ENCODE results near the gene ACTN4. TPM values are rescaled to one million over a fixed set of nuclear protein-coding genes. Genes with fewer than 3 reads are reported as not detected.

The ACTN4 gene
- total and polyA plus RNA-seq, 10 of the 15 experiments (the other 5 are each of a cell fraction or from before 2014, with no cell fraction given) = 2.4 to 293 (median 72.5) TPM

DNA sequence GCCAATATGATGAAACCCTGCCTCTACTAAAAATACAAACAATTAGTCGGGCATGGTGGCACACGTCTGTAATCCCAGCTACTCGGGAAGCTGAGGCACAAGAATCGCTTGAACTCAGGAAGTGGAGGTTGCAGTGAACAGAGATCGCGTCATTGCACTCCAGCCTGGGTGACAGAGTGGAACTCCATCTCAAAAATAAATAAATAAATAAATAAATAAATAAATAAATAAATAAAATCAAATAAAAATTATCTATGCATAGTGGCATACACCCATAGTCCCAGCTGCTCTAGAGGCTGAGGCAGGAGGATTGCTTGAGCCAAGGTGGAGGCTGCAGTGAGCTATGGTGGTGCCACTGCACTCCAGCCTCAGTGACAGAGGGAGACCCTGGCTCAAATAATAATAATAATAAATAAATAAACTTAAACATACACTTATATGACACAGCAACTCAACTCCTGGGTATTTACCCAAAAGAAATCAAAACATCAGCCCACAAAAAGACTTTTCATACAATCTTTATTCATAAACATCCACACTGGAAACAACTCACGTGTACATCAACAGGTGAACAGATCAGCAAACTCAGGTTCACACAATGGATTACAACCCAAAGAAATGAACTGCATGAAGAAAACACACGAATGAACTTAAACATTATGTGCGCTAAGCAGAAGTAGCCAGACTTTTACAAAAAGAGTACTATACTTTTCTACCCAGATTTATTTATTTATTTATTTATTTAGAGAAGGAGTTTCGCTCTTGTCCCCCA, 119.0 kb downstream of the ACTN4 start:
- Histone ChIP-seq H3K4me1 (ENCODE audit: control insufficient read depth, insufficient read depth, low read length) (no peaks in the 10 kb centered on the region), H3K79me2 (ENCODE audit: control insufficient read depth, insufficient read depth, low read length) (no peaks in the 10 kb centered on the region), H3K9me3 (replicated peaks; ENCODE audit: control insufficient read depth, insufficient read depth, low read length) (no peaks in the 10 kb centered on the region), H2AFZ (ENCODE audit: control insufficient read depth, low read depth, low read length) (no peak overlapping the region), H3K27ac (ENCODE audit: control insufficient read depth, insufficient read depth) (no peak overlapping the region), H3K4me2 (ENCODE audit: control insufficient read depth, insufficient read depth) (no peak overlapping the region), H3K4me3 (no peak overlapping the region), H3K27me3 (replicated peaks in 1 of 2; ENCODE audit: control insufficient read depth in 2 of 2, insufficient read depth in 2 of 2, low read length in 1 of 2) (no peaks in the 10 kb centered on the region), H4K20me1 (ENCODE audit: control insufficient read depth, insufficient read depth) (no peaks in the 10 kb centered on the region), H3K9ac (ENCODE audit: control insufficient read depth, insufficient read depth, low read length) (no peak overlapping the region), H3K36me3 (ENCODE audit: control insufficient read depth in 2 of 2, insufficient read depth in 2 of 2, low read length in 1 of 2) (no peaks in the 10 kb centered on the region)
- FAIRE-seq = no peak
- no peak for ATAC-seq
- ChIA-PET SMC1A (ENCODE audit: uncharacterized antibody, unreplicated experiment) (no interaction called here), POLR2A (interaction anchor here (0.6 kb wide), 1 partner anchor 63 kb away, joined by 4 read pairs; no protein-coding TSS in a partner anchor), RAD21 (ENCODE audit: unreplicated experiment) (no interaction called here), CTCF (no interaction called here)
- no peak for DNase-seq (ENCODE audit: low read depth, low spot score)
- intact Hi-C loops (cut with micrococcal nuclease; ENCODE audit: unreplicated experiment) (no loop called here), in situ Hi-C loops (cut with MboI) (no loop called here)
- no TSS peak for BruUV-seq (replicated peaks)
- 60% methylated on average over 10 of the region's 10 CpGs for WGBS (ENCODE audit: insufficient coverage, insufficient replicate concordance, low lambda C conversion rate, missing lambda C conversion rate)
- TF ChIP-seq MEF2B (IDR thresholded peaks at IDR 0.05; ENCODE audit: partially characterized antibody, poor library complexity, severe bottlenecking) (no peak), KAT2A (conservative IDR thresholded peaks at IDR 0.05; ENCODE audit: control insufficient read depth, low read depth, low read length) (no peak), CHD1 (IDR thresholded peaks at IDR 0.05; ENCODE audit: low read depth, low read length) (no peak), EZH2 (IDR thresholded peaks at IDR 0.05; ENCODE audit: borderline replicate concordance, control insufficient read depth, low read depth, low read length) (no peak)
- TF ChIP-seq, protein P1, sequence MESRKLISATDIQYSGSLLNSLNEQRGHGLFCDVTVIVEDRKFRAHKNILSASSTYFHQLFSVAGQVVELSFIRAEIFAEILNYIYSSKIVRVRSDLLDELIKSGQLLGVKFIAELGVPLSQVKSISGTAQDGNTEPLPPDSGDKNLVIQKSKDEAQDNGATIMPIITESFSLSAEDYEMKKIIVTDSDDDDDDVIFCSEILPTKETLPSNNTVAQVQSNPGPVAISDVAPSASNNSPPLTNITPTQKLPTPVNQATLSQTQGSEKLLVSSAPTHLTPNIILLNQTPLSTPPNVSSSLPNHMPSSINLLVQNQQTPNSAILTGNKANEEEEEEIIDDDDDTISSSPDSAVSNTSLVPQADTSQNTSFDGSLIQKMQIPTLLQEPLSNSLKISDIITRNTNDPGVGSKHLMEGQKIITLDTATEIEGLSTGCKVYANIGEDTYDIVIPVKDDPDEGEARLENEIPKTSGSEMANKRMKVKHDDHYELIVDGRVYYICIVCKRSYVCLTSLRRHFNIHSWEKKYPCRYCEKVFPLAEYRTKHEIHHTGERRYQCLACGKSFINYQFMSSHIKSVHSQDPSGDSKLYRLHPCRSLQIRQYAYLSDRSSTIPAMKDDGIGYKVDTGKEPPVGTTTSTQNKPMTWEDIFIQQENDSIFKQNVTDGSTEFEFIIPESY (IDR thresholded peaks at IDR 0.05) = no peak
- TF ChIP-seq, protein P2, sequence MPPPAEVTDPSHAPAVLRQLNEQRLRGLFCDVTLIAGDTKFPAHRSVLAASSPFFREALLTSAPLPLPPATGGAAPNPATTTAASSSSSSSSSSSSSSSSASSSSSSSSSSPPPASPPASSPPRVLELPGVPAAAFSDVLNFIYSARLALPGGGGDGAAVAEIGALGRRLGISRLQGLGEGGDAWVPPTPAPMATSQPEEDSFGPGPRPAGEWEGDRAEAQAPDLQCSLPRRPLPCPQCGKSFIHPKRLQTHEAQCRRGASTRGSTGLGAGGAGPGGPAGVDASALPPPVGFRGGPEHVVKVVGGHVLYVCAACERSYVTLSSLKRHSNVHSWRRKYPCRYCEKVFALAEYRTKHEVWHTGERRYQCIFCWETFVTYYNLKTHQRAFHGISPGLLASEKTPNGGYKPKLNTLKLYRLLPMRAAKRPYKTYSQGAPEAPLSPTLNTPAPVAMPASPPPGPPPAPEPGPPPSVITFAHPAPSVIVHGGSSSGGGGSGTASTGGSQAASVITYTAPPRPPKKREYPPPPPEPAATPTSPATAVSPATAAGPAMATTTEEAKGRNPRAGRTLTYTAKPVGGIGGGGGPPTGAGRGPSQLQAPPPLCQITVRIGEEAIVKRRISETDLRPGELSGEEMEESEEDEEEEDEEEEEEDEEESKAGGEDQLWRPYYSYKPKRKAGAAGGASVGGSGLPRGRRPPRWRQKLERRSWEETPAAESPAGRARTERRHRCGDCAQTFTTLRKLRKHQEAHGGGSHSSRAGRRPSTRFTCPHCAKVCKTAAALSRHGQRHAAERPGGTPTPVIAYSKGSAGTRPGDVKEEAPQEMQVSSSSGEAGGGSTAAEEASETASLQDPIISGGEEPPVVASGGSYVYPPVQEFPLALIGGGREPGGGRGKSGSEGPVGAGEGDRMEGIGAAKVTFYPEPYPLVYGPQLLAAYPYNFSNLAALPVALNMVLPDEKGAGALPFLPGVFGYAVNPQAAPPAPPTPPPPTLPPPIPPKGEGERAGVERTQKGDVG (CRISPR knock-in tag; IDR thresholded peaks at IDR 0.05) = no peak

Data from GM12878 (cell line).